Smooth muscle cell (in vitro differentiated cells): ENCODE data around the gene CDH13. TPM values are rescaled to one million over a fixed set of nuclear protein-coding genes. Genes with fewer than 3 reads are reported as not detected.

Source experiments
- DNase-seq: peaks from one replicate; lab custom pipeline; 2025; ENCODE audit not compliant: unreplicated experiment; lab: John Stamatoyannopoulos, UW
- H2AFZ ChIP-seq: fragments of 200-600 bp; sonication (generic); 2 replicates; pipeline ENCODE4 v1.6.0; 2016; ENCODE audit warnings: antibody characterized with exemption, low read depth, mild to moderate bottlenecking
- H3F3A ChIP-seq: fragments of 200-600 bp; sonication (generic); 2 replicates; pipeline ENCODE4 v1.6.0; 2017; ENCODE audit warnings: antibody characterized with exemption, low read depth
- H3K27ac ChIP-seq: fragments of 200-600 bp; sonication (generic); 2 replicates; pipeline ENCODE4 v1.5.1; 2016; ENCODE audit warnings: low read depth, mild to moderate bottlenecking
- H3K27me3 ChIP-seq: fragments of 200-600 bp; sonication (generic); 2 replicates; pipeline ENCODE4 v1.6.1; 2016; ENCODE audit warnings: low read depth, mild to moderate bottlenecking
- H3K36me3 ChIP-seq: fragments of 200-600 bp; sonication (generic); 2 replicates; pipeline ENCODE4 v1.5.1; 2016; ENCODE audit warnings: low read depth
- H3K4me1 ChIP-seq: fragments of 200-600 bp; sonication (generic); 2 replicates; pipeline ENCODE4 v1.5.1; 2016; ENCODE audit warnings: low read depth
- H3K4me2 ChIP-seq: fragments of 200-600 bp; sonication (generic); 2 replicates; pipeline ENCODE4 v1.6.0; 2016; ENCODE audit warnings: mild to moderate bottlenecking
- H3K4me3 ChIP-seq: fragments of 200-600 bp; sonication (generic); 2 replicates; pipeline ENCODE4 v1.5.1; 2016; ENCODE audit warnings: mild to moderate bottlenecking
- H3K79me2 ChIP-seq: fragments of 200-600 bp; sonication (generic); 2 replicates; pipeline ENCODE4 v1.6.0; 2016; ENCODE audit warnings: low read depth, mild to moderate bottlenecking
- H3K9ac ChIP-seq: fragments of 200-600 bp; sonication (generic); 2 replicates; pipeline ENCODE4 v1.6.0; 2016; ENCODE audit warnings: low read depth
- H3K9me3 ChIP-seq: fragments of 200-600 bp; sonication (generic); replicated peaks from 2 replicates; pipeline ENCODE4 v1.5.1; 2016; ENCODE audit warnings: low read depth
- H4K20me1 ChIP-seq: fragments of 200-600 bp; sonication (generic); 2 replicates; pipeline ENCODE4 v1.6.0; 2016; ENCODE audit warnings: low read depth
- CTCF ChIP-seq: fragments of 200-600 bp; sonication (generic); IDR thresholded peaks from 2 replicates; pipeline ENCODE4 v1.5.1; 2017; ENCODE audit warnings: borderline replicate concordance, mild to moderate bottlenecking, antibody characterized with exemption; ENCODE audit not compliant: insufficient read depth, poor library complexity, severe bottlenecking
- WGBS: methylation state at CpG from one replicate; pipeline ENCODE4 v1.1.7; 2016; ENCODE audit warnings: low lambda C conversion rate; 5-methylcytosine and 5-hydroxymethylcytosine counted together
- polyA plus RNA-seq: library from polyadenylated mRNA; unstranded; fragments of >200 nt; fragmentation: Nextera tagmentation; extraction: Ambion mirVana; gene quantifications from 2 replicates; pipeline ENCODE4 v1.2.1, GENCODE V29; 2016
- total RNA-seq: library from RNA; depleted of rRNA; stranded (reverse); fragments of >200 nt; gene quantifications from 2 replicates; pipeline ENCODE4 v1.2.3, GENCODE V29; 2014

CDH13 gene
- total and polyA plus RNA-seq, 2 experiments from 2014 or later: 12.1 to 32.2 TPM

DNA sequence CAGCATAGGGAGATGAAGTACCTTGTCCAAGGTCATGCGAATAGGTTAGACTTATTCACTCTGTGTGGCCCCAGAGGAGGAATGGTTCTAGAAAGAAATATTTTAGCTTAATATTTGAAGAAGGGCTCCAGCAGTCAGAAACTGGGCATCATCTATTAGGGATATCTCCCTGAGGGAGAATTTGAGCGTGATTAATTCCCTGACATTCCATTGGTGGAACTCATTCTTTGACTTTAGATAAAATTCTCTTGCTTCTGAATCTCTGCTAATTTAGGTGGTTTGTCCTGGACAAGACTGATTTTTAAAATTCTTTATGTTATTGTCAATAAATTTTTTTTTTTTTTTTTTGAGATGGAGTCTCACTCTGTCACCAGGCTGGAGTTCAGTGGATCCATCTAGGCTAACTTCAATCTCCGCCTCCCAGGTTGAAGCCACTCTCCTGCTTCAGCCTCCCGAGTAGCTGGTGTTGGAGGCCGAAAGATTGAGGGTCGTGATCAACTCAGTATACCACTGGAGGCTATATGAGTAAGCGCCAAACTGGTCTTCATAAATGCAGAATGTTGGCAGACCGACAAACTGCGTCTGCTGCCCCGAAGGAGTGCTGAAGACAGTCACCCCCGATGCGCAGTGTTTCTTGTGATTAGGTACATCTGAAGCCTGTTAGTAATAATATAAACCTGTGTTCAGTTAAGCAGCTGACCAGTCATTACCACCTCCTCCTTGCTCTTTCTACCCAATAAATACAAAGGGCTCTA is 913.1 kb downstream of the CDH13 start:
- Histone ChIP-seq H4K20me1 (no peaks in the 10 kb centered on the region), H3K4me2 (no peak overlapping the region), H3K4me1 (no peaks in the 10 kb centered on the region), H3K27me3 (peaks cover 3% of the 10 kb centered on the region), H3K9me3 (no peaks in the 10 kb centered on the region), H3K9ac (no peak overlapping the region), H2AFZ (no peak overlapping the region), H3K36me3 (no peaks in the 10 kb centered on the region), H3F3A (no peaks in the 10 kb centered on the region), H3K4me3 (no peak overlapping the region), H3K79me2 (no peaks in the 10 kb centered on the region), H3K27ac (no peak overlapping the region)
- no peak for DNase-seq
- WGBS: 91% methylated on average over 12 of the region's 12 CpGs
- TF ChIP-seq CTCF: no peak

DNA sequence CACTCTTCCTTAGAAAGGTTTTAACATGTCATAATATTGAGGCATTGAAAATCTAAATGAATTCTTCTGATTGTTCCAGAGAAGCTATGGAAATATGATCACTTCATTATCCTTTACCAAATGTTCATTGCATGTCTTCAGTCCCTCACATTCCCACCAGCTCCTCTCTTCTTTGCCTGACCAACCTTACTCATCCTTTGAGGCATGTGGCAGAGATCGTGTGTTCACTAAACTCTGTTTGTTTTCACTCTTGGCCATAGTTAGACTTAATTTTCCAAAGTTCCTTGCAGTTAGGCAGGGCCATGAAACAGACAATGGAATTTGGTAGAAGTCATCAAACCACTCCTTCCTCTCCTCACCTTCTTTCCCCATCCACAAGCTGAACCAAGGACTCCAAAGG is 914.5 kb downstream of the CDH13 start:
- no peaks in the 10 kb centered on the region for H3K9me3 ChIP-seq
- H3K27ac ChIP-seq: no peak overlapping the region
- H2AFZ ChIP-seq: no peak overlapping the region
- H3F3A ChIP-seq: no peaks in the 10 kb centered on the region
- H3K36me3 ChIP-seq: no peaks in the 10 kb centered on the region
- 93% methylated on average over 1 of the region's 1 CpG for WGBS
- H3K4me2 ChIP-seq: no peak overlapping the region
- DNase-seq: no peak
- H4K20me1 ChIP-seq: no peaks in the 10 kb centered on the region
- no peaks in the 10 kb centered on the region for H3K79me2 ChIP-seq
- H3K9ac ChIP-seq: no peak overlapping the region
- no peak for TF ChIP-seq CTCF
- H3K27me3 ChIP-seq: peaks cover 3% of the 10 kb centered on the region
- H3K4me1 ChIP-seq: no peaks in the 10 kb centered on the region
- H3K4me3 ChIP-seq: no peak overlapping the region

DNA sequence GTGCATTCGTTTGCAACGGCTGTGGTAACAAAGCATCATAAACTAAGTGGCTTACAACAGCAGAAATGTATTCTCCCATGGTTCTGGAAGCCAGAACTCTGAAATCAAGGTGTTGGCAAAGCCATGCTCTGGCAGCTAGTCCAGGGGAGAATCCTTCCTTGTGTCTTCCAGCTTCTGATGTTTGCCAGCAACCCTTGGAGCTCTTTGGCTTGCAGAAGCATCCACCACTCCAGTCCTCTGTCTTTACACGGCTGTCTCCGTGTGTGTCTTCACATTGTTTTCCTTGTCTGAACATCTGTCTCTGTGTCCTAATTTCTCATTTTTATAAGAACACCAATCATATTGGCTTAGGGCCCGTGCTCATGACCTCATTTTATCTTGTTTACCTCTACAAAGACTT is 915.7 kb downstream of the CDH13 start:
- Histone ChIP-seq H3K79me2 (no peaks in the 10 kb centered on the region), H3K4me1 (no peaks in the 10 kb centered on the region), H4K20me1 (no peaks in the 10 kb centered on the region), H3K9me3 (no peaks in the 10 kb centered on the region), H3K4me3 (no peak overlapping the region), H2AFZ (no peak overlapping the region), H3F3A (no peaks in the 10 kb centered on the region), H3K27ac (no peak overlapping the region), H3K9ac (no peak overlapping the region), H3K4me2 (no peak overlapping the region), H3K36me3 (no peaks in the 10 kb centered on the region), H3K27me3 (peaks cover 3% of the 10 kb centered on the region)
- WGBS: 94% methylated on average over 5 of the region's 5 CpGs
- DNase-seq: no peak
- no peak for TF ChIP-seq CTCF
